Peyer's patch (tissue), 4 donors: Measurements from ENCODE around the gene DKKL1. TPM values are rescaled to one million over a fixed set of nuclear protein-coding genes. Genes with fewer than 3 reads are reported as not detected.

ENCODE experiments used
- total RNA-seq, 4 donors: library from RNA; depleted of rRNA; stranded (reverse); fragments of >200 nt; gene quantifications; one replicate each; pipeline ENCODE4 v1.1.0, GENCODE V29; 2016

Gene DKKL1
- total RNA-seq, 4 donors from 2014 or later = not detected

Other genes with a start within 250 kb of the DKKL1 start
- gene LIN7B, start 249.5 kb upstream of the DKKL1 start, total RNA-seq = 10 to 100 TPM in 3 of 4 donors, not detected in 1; 13.5 to 29.4 (median 18.0) TPM
- 1 to 10 TPM in 3 of 4 donors, not detected in 1; 3.6 to 6.1 (median 4.6) TPM for gene C19orf73, start 244.7 kb upstream of the DKKL1 start, total RNA-seq
- gene PPFIA3, start 244.3 kb upstream of the DKKL1 start, total RNA-seq = 10 to 100 TPM; 12.7 to 24.8 (median 16.4) TPM
- gene HRC, start 208.5 kb upstream of the DKKL1 start, total RNA-seq = under 1 TPM in 3 of 4 donors, not detected in 1; 0.35 to 0.76 (median 0.67) TPM
- 100 to 1,000 TPM; 228 to 419 (median 258) TPM for gene TRPM4, start 206.1 kb upstream of the DKKL1 start, total RNA-seq
- gene SLC6A16, start 38.7 kb upstream of the DKKL1 start, total RNA-seq = 1 to 10 TPM in 1 of 4 donors, under 1 TPM in 1, not detected in 2; 0.27 to 5.8 TPM
- gene CD37, start 28.5 kb upstream of the DKKL1 start, total RNA-seq = 100 to 1,000 TPM in 1 of 4 donors, 10 to 100 TPM in 3; 12.3 to 203 (median 48.4) TPM
- gene TEAD2, start 1.5 kb upstream of the DKKL1 start, total RNA-seq = 10 to 100 TPM in 1 of 4 donors, 1 to 10 TPM in 3; 1.2 to 28.1 (median 7.9) TPM
- gene KASH5, start 24.4 kb downstream of the DKKL1 start, total RNA-seq = not detected
- gene PTH2, start 59.6 kb downstream of the DKKL1 start, total RNA-seq = not detected
- not detected for gene GFY, start 61.5 kb downstream of the DKKL1 start, total RNA-seq
- gene SLC17A7, start 77.7 kb downstream of the DKKL1 start, total RNA-seq = 1 to 10 TPM in 3 of 4 donors, not detected in 1; 1.2 to 2.0 (median 1.7) TPM
- gene PIH1D1, start 87.9 kb downstream of the DKKL1 start, total RNA-seq = 100 to 1,000 TPM in 3 of 4 donors, 10 to 100 TPM in 1; 96.2 to 229 (median 115) TPM
- 10 to 100 TPM; 33.8 to 53.6 (median 49.1) TPM for gene ALDH16A1, start 89.3 kb downstream of the DKKL1 start, total RNA-seq
- 10 to 100 TPM in 1 of 4 donors, 1 to 10 TPM in 3; 2.8 to 22.3 (median 5.0) TPM for gene FLT3LG, start 110.3 kb downstream of the DKKL1 start, total RNA-seq
- gene RPL13A, start 123.7 kb downstream of the DKKL1 start, total RNA-seq = 1,000 to 10,000 TPM; 1,523 to 3,539 (median 1,798) TPM
- 1,000 to 10,000 TPM; 1,400 to 3,556 (median 1,785) TPM for gene RPS11, start 132.6 kb downstream of the DKKL1 start, total RNA-seq
- 100 to 1,000 TPM; 239 to 985 (median 837) TPM for gene FCGRT, start 148.8 kb downstream of the DKKL1 start, total RNA-seq
- gene RCN3, start 164.1 kb downstream of the DKKL1 start, total RNA-seq = 100 to 1,000 TPM in 3 of 4 donors, 10 to 100 TPM in 1; 78.6 to 199 (median 151) TPM
- 10 to 100 TPM; 73.4 to 86.7 (median 80.9) TPM for gene NOSIP, start 216.7 kb downstream of the DKKL1 start, total RNA-seq
- 10 to 100 TPM in 3 of 4 donors, 1 to 10 TPM in 1; 1.7 to 20.8 (median 13.1) TPM for gene PRRG2, start 217.4 kb downstream of the DKKL1 start, total RNA-seq
- 10 to 100 TPM; 13.5 to 39.6 (median 28.1) TPM for gene PRR12, start 227.3 kb downstream of the DKKL1 start, total RNA-seq